Fibroblast of lung (primary cell): ENCODE results near the gene DOCK3. TPM values are rescaled to one million over a fixed set of nuclear protein-coding genes. Genes with fewer than 3 reads are reported as not detected.

Source experiments
- DNase-seq, 2 donors: peaks; one replicate each; pipeline versions ENCODE4 v3.0.0 to v3.0.0-alpha.2; 2010; ENCODE audit warnings: low read depth in 2 of 2
- H2AFZ ChIP-seq: 2 replicates; pipeline ENCODE4 v1.5.1; 2012; ENCODE audit warnings: low read length, control low read depth, inconsistent platforms
- H3K27ac ChIP-seq: 2 replicates; pipeline ENCODE4 v1.5.1; 2011; ENCODE audit warnings: low read length, control low read depth; ENCODE audit not compliant: insufficient read depth
- H3K27me3 ChIP-seq: 2 replicates; pipeline ENCODE4 v1.5.1; 2011; ENCODE audit warnings: mild to moderate bottlenecking, low read length; ENCODE audit not compliant: control insufficient read depth, insufficient read depth
- H3K36me3 ChIP-seq: 2 replicates; pipeline ENCODE4 v1.5.1; 2011; ENCODE audit warnings: low read length; ENCODE audit not compliant: control insufficient read depth, insufficient read depth
- H3K4me1 ChIP-seq: 2 replicates; pipeline ENCODE4 v1.5.1; 2011; ENCODE audit warnings: low read length; ENCODE audit not compliant: control insufficient read depth, insufficient read depth; ENCODE audit errors: extremely low read depth
- H3K4me2 ChIP-seq: 2 replicates; pipeline ENCODE4 v1.5.1; 2011; ENCODE audit warnings: low read length, control low read depth; ENCODE audit not compliant: insufficient read depth; ENCODE audit errors: extremely low read depth
- H3K4me3 ChIP-seq, 4 experiments: fragments of 200-600 bp in 1 of 4; sonication (generic) in 1 of 4; replicated peaks in 1 of 4; 2 replicates each; pipeline ENCODE4 v1.5.1; 2011 to 2016; ENCODE audit warnings: low read length in 4 of 4, low read depth in 3 of 4, mild to moderate bottlenecking in 3 of 4, control low read depth in 2 of 4, inconsistent platforms in 1 of 4, mixed read lengths in 1 of 4; ENCODE audit not compliant: insufficient read depth in 1 of 4; ENCODE audit errors: control extremely low read depth in 1 of 4
- H3K79me2 ChIP-seq: 2 replicates; pipeline ENCODE4 v1.5.1; 2012; ENCODE audit warnings: mild to moderate bottlenecking, low read length, inconsistent platforms; ENCODE audit not compliant: control insufficient read depth, insufficient read depth
- H3K9ac ChIP-seq: 2 replicates; pipeline ENCODE4 v1.5.1; 2011; ENCODE audit warnings: mild to moderate bottlenecking, low read length, control low read depth; ENCODE audit not compliant: insufficient read depth
- H3K9me3 ChIP-seq: 2 replicates; pipeline ENCODE4 v1.5.1; 2012; ENCODE audit warnings: low read depth, low read length; ENCODE audit not compliant: control insufficient read depth, insufficient read depth
- H4K20me1 ChIP-seq: 2 replicates; pipeline ENCODE4 v1.5.1; 2011; ENCODE audit warnings: low read length; ENCODE audit not compliant: control insufficient read depth, insufficient read depth; ENCODE audit errors: extremely low read depth
- EZH2 ChIP-seq: IDR thresholded peaks from 2 replicates; pipeline ENCODE4 v1.5.1; 2012; ENCODE audit warnings: low read length, control low read depth, mild to moderate bottlenecking; ENCODE audit errors: missing control alignments
- polyA plus RNA-seq, 2 donors: library from polyadenylated mRNA; depleted of rRNA in 1 of 2; stranded (reverse) in 1 of 2; unstranded in 1 of 2; fragments of >200 nt; gene quantifications; 2 replicates each; pipeline ENCODE4 v1.2.1, GENCODE V29; 2011 to 2012; ENCODE audit warnings: missing spikeins in 1 of 2
- total RNA-seq: library from RNA; depleted of rRNA; stranded (reverse); fragments of >200 nt; gene quantifications from 2 replicates; pipeline ENCODE4 v1.2.1, GENCODE V29; 2014
- TF ChIP-seq, protein P1 (sequence below), 2 donors: IDR thresholded peaks in 1 of 2; conservative IDR thresholded peaks in 1 of 2; 1 replicate in 1 of 2; 2 replicates in 1 of 2; pipeline ENCODE4 v1.5.1; 2011 to 2012; ENCODE audit warnings: low read length in 2 of 2, control low read depth in 1 of 2, inconsistent platforms in 1 of 2, low read depth in 1 of 2, mild to moderate bottlenecking in 1 of 2

DOCK3 gene
- total and polyA plus RNA-seq, 2 donors (not counting 1 experiment from before 2014, with no cell fraction given): 0.07 to 0.17 TPM

DNA sequence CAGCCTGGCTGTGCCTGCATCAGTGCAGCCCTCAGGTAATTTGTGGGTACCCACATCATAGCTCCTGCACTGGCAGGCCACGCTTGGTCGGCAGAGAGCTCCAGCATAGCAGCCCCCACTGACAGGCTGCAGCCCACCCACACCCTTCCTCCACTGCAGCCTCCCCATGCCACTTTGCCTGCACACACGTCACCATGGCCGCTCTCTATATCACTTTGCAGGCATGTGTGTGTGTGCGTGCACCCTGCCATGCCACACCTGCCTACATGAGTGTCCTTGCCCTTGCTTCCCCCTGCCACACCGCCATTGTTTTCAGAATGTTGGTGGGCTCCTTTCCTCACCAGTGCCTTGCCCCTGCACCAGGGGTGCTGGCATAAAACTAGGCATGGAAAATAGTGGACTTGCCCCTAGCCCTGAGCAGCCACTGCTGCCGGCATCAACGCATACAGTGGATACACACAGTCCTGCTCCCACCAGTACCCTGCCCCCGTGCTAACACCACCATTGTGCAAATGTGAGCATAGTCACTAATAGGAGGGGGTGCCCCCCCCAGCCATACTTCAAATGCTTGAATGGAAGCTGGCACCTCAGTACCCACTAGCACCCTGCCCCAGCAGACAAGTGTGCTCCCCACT is 431.6 kb downstream of the DOCK3 start:
- no peaks in the 10 kb centered on the region for H3K79me2 ChIP-seq
- H4K20me1 ChIP-seq: no peaks in the 10 kb centered on the region
- no peak overlapping the region for H3K4me2 ChIP-seq
- H3K27me3 ChIP-seq: no peaks in the 10 kb centered on the region
- no peak overlapping the region for H3K4me3 ChIP-seq
- H3K36me3 ChIP-seq: no peaks in the 10 kb centered on the region
- no peaks in the 10 kb centered on the region for H3K9me3 ChIP-seq
- no peak overlapping the region for H3K9ac ChIP-seq
- no peak overlapping the region for H3K27ac ChIP-seq
- TF ChIP-seq, protein P1, sequence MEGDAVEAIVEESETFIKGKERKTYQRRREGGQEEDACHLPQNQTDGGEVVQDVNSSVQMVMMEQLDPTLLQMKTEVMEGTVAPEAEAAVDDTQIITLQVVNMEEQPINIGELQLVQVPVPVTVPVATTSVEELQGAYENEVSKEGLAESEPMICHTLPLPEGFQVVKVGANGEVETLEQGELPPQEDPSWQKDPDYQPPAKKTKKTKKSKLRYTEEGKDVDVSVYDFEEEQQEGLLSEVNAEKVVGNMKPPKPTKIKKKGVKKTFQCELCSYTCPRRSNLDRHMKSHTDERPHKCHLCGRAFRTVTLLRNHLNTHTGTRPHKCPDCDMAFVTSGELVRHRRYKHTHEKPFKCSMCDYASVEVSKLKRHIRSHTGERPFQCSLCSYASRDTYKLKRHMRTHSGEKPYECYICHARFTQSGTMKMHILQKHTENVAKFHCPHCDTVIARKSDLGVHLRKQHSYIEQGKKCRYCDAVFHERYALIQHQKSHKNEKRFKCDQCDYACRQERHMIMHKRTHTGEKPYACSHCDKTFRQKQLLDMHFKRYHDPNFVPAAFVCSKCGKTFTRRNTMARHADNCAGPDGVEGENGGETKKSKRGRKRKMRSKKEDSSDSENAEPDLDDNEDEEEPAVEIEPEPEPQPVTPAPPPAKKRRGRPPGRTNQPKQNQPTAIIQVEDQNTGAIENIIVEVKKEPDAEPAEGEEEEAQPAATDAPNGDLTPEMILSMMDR (conservative IDR thresholded peaks at IDR 0.05 in 1 of 2, IDR thresholded peaks at IDR 0.05 in 1 of 2; ENCODE audit: low read depth in 1 of 2, low read length in 2 of 2): no peak
- TF ChIP-seq EZH2: no peak
- DNase-seq: no peak
- no peaks in the 10 kb centered on the region for H3K4me1 ChIP-seq
- no peak overlapping the region for H2AFZ ChIP-seq

GRCh38 chr3:51110586-51110985 is 435.9 kb downstream of the DOCK3 start:
- H3K9me3 ChIP-seq: no peaks in the 10 kb centered on the region
- H4K20me1 ChIP-seq: no peaks in the 10 kb centered on the region
- no peak for DNase-seq
- no peaks in the 10 kb centered on the region for H3K36me3 ChIP-seq
- no peaks in the 10 kb centered on the region for H3K79me2 ChIP-seq
- H3K27me3 ChIP-seq: no peaks in the 10 kb centered on the region
- H3K9ac ChIP-seq: no peak overlapping the region
- no peak overlapping the region for H2AFZ ChIP-seq
- no peak for TF ChIP-seq EZH2
- TF ChIP-seq, protein P1 (conservative IDR thresholded peaks at IDR 0.05 in 1 of 2, IDR thresholded peaks at IDR 0.05 in 1 of 2; ENCODE audit: low read depth in 1 of 2, low read length in 2 of 2): no peak
- H3K4me1 ChIP-seq: no peaks in the 10 kb centered on the region
- no peak overlapping the region for H3K4me2 ChIP-seq
- no peak overlapping the region for H3K4me3 ChIP-seq
- H3K27ac ChIP-seq: no peak overlapping the region

GRCh38 chr3:51122944-51123343 is 448.2 kb downstream of the DOCK3 start:
- no peaks in the 10 kb centered on the region for H3K36me3 ChIP-seq
- no peak overlapping the region for H3K27ac ChIP-seq
- H3K4me3 ChIP-seq: no peak overlapping the region
- H3K9me3 ChIP-seq: no peaks in the 10 kb centered on the region
- no peaks in the 10 kb centered on the region for H3K79me2 ChIP-seq
- no peak overlapping the region for H3K9ac ChIP-seq
- no peak overlapping the region for H2AFZ ChIP-seq
- no peaks in the 10 kb centered on the region for H3K27me3 ChIP-seq
- H3K4me1 ChIP-seq: no peaks in the 10 kb centered on the region
- no peak overlapping the region for H3K4me2 ChIP-seq
- H4K20me1 ChIP-seq: no peaks in the 10 kb centered on the region
- TF ChIP-seq EZH2: no peak
- TF ChIP-seq, protein P1 (conservative IDR thresholded peaks at IDR 0.05 in 1 of 2, IDR thresholded peaks at IDR 0.05 in 1 of 2; ENCODE audit: low read depth in 1 of 2, low read length in 2 of 2): no peak
- no peak for DNase-seq
